ENCODE results near the gene NBPF3.
"Not testable (repeated sequence)": the region's sequence is repeated elsewhere in the genome, so short reads cannot be mapped to it uniquely, and the experiment has no call there.

Gene NBPF3

DNA sequence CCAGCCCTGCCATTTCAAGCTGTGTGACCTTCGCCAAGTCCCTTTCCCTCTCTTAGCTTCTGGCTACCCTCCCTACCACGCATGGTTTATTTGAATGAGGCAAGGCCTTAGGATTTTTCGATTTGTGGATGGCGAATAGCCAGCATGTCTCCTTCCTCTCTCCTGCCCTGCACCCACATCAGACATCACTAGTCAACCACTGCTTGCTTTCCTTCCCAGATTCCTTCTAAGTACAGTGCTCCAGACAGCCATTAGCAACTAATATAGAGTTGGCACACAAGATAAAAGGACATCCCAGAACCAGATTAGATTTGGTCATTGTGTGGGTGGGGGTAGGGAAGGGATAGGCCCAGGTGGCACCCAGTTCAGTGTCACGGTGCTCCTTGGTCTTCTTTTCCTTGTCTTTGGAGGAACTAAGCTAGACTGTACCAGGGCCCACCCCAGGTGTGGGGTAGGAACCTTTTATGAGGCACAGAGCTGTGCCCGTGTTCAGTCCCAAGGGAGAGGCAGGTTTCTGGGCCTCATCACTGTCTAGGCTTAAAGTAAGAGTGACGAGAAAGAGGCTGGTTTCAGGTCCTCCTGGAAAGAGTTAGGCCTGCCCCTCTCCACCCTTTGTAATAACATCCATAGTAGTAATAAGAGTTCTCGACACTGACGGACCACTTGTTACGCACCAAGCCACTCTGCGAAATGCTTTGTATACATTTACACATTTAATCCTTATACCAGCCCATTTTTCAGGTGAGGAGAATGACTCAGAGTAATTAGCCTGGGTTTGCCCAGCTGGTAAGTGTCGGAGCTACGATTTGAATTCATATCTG lies 77.9 kb downstream of the NBPF3 start:
- Histone ChIP-seq H3K9me3 (no peaks in the 10 kb centered on the region), H3K36me3 (no peaks in the 10 kb centered on the region), H3K4me1 (ENCODE audit: control insufficient read depth in 1 of 2, insufficient read depth in 1 of 2, low read depth in 1 of 2, low read length in 1 of 2) (peaks cover 21 to 47% of the 10 kb centered on the region in 2 experiments), H3K27me3 (peaks cover 23% of the 10 kb centered on the region), H3K27ac (peak overlapping the region; percentile 21), H3K4me3 (ENCODE audit: low read depth in 1 of 2, low read length in 1 of 2) (no peak overlapping the region)
- TF ChIP-seq, protein P1, sequence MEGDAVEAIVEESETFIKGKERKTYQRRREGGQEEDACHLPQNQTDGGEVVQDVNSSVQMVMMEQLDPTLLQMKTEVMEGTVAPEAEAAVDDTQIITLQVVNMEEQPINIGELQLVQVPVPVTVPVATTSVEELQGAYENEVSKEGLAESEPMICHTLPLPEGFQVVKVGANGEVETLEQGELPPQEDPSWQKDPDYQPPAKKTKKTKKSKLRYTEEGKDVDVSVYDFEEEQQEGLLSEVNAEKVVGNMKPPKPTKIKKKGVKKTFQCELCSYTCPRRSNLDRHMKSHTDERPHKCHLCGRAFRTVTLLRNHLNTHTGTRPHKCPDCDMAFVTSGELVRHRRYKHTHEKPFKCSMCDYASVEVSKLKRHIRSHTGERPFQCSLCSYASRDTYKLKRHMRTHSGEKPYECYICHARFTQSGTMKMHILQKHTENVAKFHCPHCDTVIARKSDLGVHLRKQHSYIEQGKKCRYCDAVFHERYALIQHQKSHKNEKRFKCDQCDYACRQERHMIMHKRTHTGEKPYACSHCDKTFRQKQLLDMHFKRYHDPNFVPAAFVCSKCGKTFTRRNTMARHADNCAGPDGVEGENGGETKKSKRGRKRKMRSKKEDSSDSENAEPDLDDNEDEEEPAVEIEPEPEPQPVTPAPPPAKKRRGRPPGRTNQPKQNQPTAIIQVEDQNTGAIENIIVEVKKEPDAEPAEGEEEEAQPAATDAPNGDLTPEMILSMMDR (IDR thresholded peaks at IDR 0.05), result no peak

DNA sequence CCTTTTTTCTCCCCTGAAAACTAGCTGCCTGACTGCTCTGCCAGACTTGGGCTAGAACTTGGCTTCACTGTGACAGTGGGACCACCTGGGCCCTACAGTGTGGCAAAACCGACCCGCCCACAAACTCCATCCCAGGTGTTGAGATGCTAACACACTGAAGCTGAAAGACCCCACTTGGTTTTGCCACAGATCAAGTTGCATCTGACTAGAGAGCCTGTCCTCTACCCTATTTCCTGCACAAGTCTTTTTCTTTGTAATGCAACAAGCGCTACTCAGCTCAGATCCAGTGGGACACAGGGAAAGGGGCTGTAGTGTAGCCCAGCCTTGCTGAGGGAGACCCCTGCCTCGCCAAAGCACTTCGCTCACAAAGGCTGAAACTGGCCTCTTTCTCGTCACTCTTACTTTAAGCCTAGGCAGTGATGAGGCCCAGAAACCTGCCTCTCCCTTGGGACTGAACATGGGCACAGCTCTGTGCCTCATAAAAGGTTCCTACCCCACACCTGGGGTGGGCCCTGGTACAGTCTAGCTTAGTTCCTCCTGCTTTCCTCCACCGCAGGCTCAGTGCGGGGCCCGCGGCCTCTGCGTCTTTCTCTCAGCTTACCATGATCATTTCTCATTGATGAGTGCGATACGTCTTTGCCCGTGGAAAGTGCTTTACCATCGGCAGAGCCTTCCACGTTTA lies 79.0 kb downstream of the NBPF3 start:
- Histone ChIP-seq H3K27ac (no peak overlapping the region), H3K4me1 (ENCODE audit: control insufficient read depth in 1 of 2, insufficient read depth in 1 of 2, low read depth in 1 of 2, low read length in 1 of 2) (peaks cover 21 to 41% of the 10 kb centered on the region in 2 experiments)
- TF ChIP-seq, protein P1 (IDR thresholded peaks at IDR 0.05), result no peak

DNA sequence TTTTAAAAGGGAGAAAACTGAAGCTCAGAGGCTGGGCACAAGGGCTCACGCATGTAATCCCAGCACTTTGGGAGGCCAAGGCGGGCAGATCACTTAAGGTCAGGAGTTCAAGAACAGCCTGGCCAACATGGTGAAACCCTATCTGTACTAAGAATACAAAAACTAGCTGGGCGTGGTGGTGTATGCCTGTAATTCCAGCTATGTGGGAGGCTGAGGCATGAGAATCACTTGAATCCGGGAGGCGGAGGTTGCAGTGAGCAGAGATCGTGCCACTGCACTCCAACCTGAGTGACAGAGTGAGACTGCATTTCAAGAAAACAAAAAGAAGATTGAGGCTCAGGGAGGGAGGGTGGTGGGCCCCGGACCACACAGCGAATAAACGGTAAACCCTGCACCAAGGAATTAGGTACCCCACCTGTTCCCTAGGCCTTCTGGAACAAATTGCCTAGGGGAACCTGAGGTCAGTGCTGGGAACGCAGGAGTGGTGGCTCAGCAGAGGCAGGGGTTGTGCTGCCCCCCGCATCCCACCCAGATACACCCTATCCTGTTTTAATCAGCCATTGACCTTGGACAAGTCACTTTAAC lies 79.6 kb downstream of the NBPF3 start:
- not testable (repeated sequence) for H3K9me3 ChIP-seq; H3K27ac ChIP-seq; H3K4me3 ChIP-seq (ENCODE audit: low read depth in 1 of 2, low read length in 1 of 2); H3K36me3 ChIP-seq
- peaks cover 14% of the 10 kb centered on the region for H3K27me3 ChIP-seq
- H3K4me1 ChIP-seq (ENCODE audit: control insufficient read depth in 1 of 2, insufficient read depth in 1 of 2, low read depth in 1 of 2, low read length in 1 of 2), result peaks cover 26 to 40% of the 10 kb centered on the region in 2 experiments

More for the DNA sequence above, 79.0 kb downstream of the NBPF3 start:
- H3K4me3 ChIP-seq (ENCODE audit: low read depth in 1 of 2, low read length in 1 of 2), result no peak overlapping the region
- H3K27me3 ChIP-seq, result peaks cover 21% of the 10 kb centered on the region
- H3K9me3 ChIP-seq, result no peaks in the 10 kb centered on the region
- H3K36me3 ChIP-seq, result no peaks in the 10 kb centered on the region

DNA sequence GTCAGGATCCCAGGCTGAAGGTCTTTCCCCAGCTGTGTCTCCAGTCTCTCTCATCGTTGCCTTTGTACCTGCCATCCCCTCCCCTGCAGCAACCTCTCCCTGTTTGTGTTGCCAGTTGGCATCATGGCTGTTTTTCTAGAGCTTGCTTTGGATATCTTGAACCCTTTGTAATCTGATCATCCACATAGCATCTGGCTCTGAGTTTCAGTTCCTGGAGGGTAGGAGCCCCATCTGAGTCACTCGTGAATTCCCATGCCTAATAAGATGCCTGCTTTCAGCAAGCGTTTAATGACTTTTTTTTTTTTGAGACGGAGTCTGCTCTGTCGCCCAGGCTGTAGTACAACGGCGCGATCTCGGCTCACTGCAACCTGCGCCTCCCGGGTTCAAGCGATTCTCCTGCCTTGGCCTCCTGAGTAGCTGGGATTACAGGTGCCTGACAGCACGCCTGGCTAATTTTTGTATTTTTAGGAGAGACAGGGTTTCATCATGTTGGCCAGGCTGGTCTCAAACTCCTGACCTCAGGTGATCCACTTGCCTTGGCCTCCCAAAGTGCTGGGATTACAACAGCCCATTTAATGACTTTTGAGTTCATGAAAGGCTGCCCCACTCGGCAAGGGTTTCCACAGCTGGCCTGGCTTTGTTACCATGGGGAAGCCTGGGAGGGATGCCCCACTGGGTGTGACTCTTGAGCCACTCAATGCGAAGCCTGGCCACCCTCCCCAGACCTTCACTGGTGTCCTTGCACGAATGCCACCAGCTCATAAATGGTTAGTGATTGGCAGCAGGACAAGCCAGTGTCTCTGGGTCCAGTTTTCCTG lies 81.2 kb downstream of the NBPF3 start:
- no peaks in the 10 kb centered on the region for H3K9me3 ChIP-seq
- peaks cover 8% of the 10 kb centered on the region for H3K27me3 ChIP-seq
- H3K36me3 ChIP-seq, result no peaks in the 10 kb centered on the region
- TF ChIP-seq, protein P1 (IDR thresholded peaks at IDR 0.05), result no peak
- H3K4me3 ChIP-seq (ENCODE audit: low read depth in 1 of 2, low read length in 1 of 2), result no peak overlapping the region
- H3K4me1 ChIP-seq (ENCODE audit: control insufficient read depth in 1 of 2, insufficient read depth in 1 of 2, low read depth in 1 of 2, low read length in 1 of 2), result peaks cover 37 to 43% of the 10 kb centered on the region in 2 experiments
- no peak overlapping the region for H3K27ac ChIP-seq

DNA sequence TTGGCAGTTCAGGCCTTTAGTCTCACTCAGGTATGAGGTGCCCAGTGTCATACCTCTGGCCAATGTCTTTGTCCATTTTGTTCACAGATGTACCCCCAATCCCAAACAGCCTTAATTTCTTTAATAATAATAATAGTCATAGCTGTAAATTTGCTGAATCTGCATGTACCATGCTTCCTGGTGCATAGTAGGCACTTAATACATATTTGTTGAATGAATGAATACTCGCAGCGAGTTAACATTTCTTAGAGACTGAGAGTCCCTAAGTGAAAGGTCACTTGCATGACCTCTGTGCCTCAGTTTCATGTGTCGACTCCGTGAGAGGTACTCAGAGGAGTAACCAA lies 81.8 kb downstream of the NBPF3 start:
- Histone ChIP-seq H3K4me1 (ENCODE audit: control insufficient read depth in 1 of 2, insufficient read depth in 1 of 2, low read depth in 1 of 2, low read length in 1 of 2) (peaks cover 31 to 37% of the 10 kb centered on the region in 2 experiments), H3K9me3 (no peaks in the 10 kb centered on the region), H3K4me3 (ENCODE audit: low read depth in 1 of 2, low read length in 1 of 2) (no peak overlapping the region), H3K27me3 (peaks cover 8% of the 10 kb centered on the region), H3K27ac (no peak overlapping the region), H3K36me3 (no peaks in the 10 kb centered on the region)
- TF ChIP-seq, protein P1 (IDR thresholded peaks at IDR 0.05), result no peak

All from neutrophil (primary cell).